Choroid plexus epithelial cell (primary cell): ENCODE data around the gene CNP.

ENCODE experiments used
- DNase-seq: peaks from one replicate; pipeline ENCODE4 v3.0.0-alpha.2; 2010; ENCODE audit warnings: low read depth
- H3K4me3 ChIP-seq: 2 replicates; pipeline ENCODE4 v1.5.1; 2011; ENCODE audit warnings: low read depth, mild to moderate bottlenecking, control low read depth, low read length, moderate library complexity
- CTCF ChIP-seq: conservative IDR thresholded peaks from 2 replicates; pipeline ENCODE4 v1.5.1; 2011; ENCODE audit warnings: low read depth, mild to moderate bottlenecking, control low read depth, inconsistent platforms, low read length, moderate library complexity

CNP gene

GRCh38 chr17:41968676-41969075, 2.1 kb downstream of the CNP start:
- TF ChIP-seq CTCF = no peak
- H3K4me3 ChIP-seq = peak overlapping the region; percentile 17
- no peak for DNase-seq

GRCh38 chr17:41970901-41971331, 4.3 kb downstream of the CNP start:
- DNase-seq = no peak
- TF ChIP-seq CTCF = no peak
- no peak overlapping the region for H3K4me3 ChIP-seq

GRCh38 chr17:41971721-41972523, 5.3 kb downstream of the CNP start:
- DNase-seq = no peak
- no peak for TF ChIP-seq CTCF
- no peak overlapping the region for H3K4me3 ChIP-seq

- TF ChIP-seq CTCF = no peak
- no peak overlapping the region for H3K4me3 ChIP-seq
- peak; percentile 56 for DNase-seq
These were observed 6.2 kb downstream of the CNP start for GRCh38 chr17:41972571-41973407.

- no peak for DNase-seq
- H3K4me3 ChIP-seq = no peak overlapping the region
- no peak for TF ChIP-seq CTCF
These were observed 6.8 kb downstream of the CNP start for GRCh38 chr17:41973408-41973811.

- no peak overlapping the region for H3K4me3 ChIP-seq
- no peak for DNase-seq
- no peak for TF ChIP-seq CTCF
These were observed 7.4 kb downstream of the CNP start for GRCh38 chr17:41974031-41974430.

- no peak overlapping the region for H3K4me3 ChIP-seq
- TF ChIP-seq CTCF = no peak
- no peak for DNase-seq
These were observed 8.1 kb downstream of the CNP start for GRCh38 chr17:41974658-41975057.
